OCI-LY7 (cell line): Measurements from ENCODE around the gene KRTAP2-2. TPM values are rescaled to one million over a fixed set of nuclear protein-coding genes. Genes with fewer than 3 reads are reported as not detected.
"Not testable (repeated sequence)": the region's sequence is repeated elsewhere in the genome, so short reads cannot be mapped to it uniquely, and the experiment has no call there.

ENCODE experiments used
- BruUV-seq: library from RNA; stranded (reverse); fragments of 400-500 nt; replicated peaks from 2 replicates; lab custom pipeline; 2021; lab: Mats Ljungman, UMichigan
- CTCF ChIA-PET: fragments of 300-600 bp; sonication (Branson Sonifier 250); formaldehyde crosslinking; loops from one replicate; lab custom pipeline; 2022; ENCODE audit warnings: antibody characterized with exemption; ENCODE audit not compliant: unreplicated experiment; lab: Charles Lee
- POLR2A ChIA-PET: fragments of 300-600 bp; sonication (Branson Sonifier 250); formaldehyde crosslinking; loops from one replicate; lab custom pipeline; 2022; ENCODE audit warnings: antibody characterized with exemption; lab: Charles Lee
- DNase-seq: peaks from one replicate; pipeline ENCODE4 v3.0.0-alpha.2; 2015; ENCODE audit warnings: low spot score
- H2AFZ ChIP-seq: fragments of 200-600 bp; sonication (generic), shearing (Covaris generic); 2 replicates; pipeline ENCODE4 v1.6.1; 2014; ENCODE audit warnings: mild to moderate bottlenecking, antibody characterized with exemption, low read length, moderate library complexity
- H3K27ac ChIP-seq: fragments of 200-600 bp; sonication (generic); 2 replicates; pipeline ENCODE4 v1.5.1; 2014; ENCODE audit warnings: mixed run types, low read depth, mild to moderate bottlenecking, moderate library complexity, low read length, inconsistent platforms; ENCODE audit not compliant: poor library complexity, severe bottlenecking
- H3K36me3 ChIP-seq: fragments of 200-600 bp; sonication (generic); 2 replicates; pipeline ENCODE4 v1.6.1; 2014; ENCODE audit warnings: mild to moderate bottlenecking, antibody characterized with exemption, low read length, moderate library complexity, mixed read lengths; ENCODE audit not compliant: insufficient read depth
- H3K4me1 ChIP-seq: fragments of 200-600 bp; sonication (generic); 2 replicates; pipeline ENCODE4 v1.5.1; 2014; ENCODE audit warnings: mild to moderate bottlenecking, low read length; ENCODE audit not compliant: insufficient read depth, poor library complexity, severe bottlenecking
- H3K4me2 ChIP-seq: fragments of 200-600 bp; sonication (generic); 2 replicates; pipeline ENCODE4 v1.6.1; 2014; ENCODE audit warnings: mild to moderate bottlenecking, low read length
- H3K4me3 ChIP-seq: fragments of 200-600 bp; sonication (generic); 2 replicates; pipeline ENCODE4 v1.5.1; 2014; ENCODE audit warnings: mild to moderate bottlenecking, low read depth, low read length; ENCODE audit not compliant: poor library complexity, severe bottlenecking
- H3K79me2 ChIP-seq: fragments of 200-600 bp; sonication (generic); 2 replicates; pipeline ENCODE4 v1.6.1; 2016; ENCODE audit warnings: low read depth, mild to moderate bottlenecking, low read length, moderate library complexity, mixed read lengths; ENCODE audit not compliant: insufficient read depth
- H3K9me2 ChIP-seq: fragments of 200-600 bp; sonication (generic); 2 replicates; pipeline ENCODE4 v1.6.1; 2016; ENCODE audit warnings: mild to moderate bottlenecking, low read length, mixed read lengths; ENCODE audit not compliant: insufficient read depth
- H3K9me3 ChIP-seq: fragments of 200-600 bp; sonication (generic); 2 replicates; pipeline ENCODE4 v1.6.1; 2014; ENCODE audit warnings: mild to moderate bottlenecking, mixed run types, low read length, mixed read lengths
- H4K20me1 ChIP-seq: fragments of 200-600 bp; sonication (generic); 2 replicates; pipeline ENCODE4 v1.6.1; 2014; ENCODE audit warnings: mild to moderate bottlenecking, antibody characterized with exemption, low read length, moderate library complexity, mixed read lengths; ENCODE audit not compliant: insufficient read depth
- CTCF ChIP-seq: fragments of 200-600 bp; sonication (generic); conservative IDR thresholded peaks from 2 replicates; pipeline ENCODE4 v1.5.1; 2014; ENCODE audit warnings: mild to moderate bottlenecking, antibody characterized with exemption, low read length, moderate library complexity, mixed read lengths
- EZH2phosphoT487 ChIP-seq: fragments of 200-600 bp; sonication (generic); IDR thresholded peaks from 2 replicates; pipeline ENCODE4 v1.6.1; 2018; ENCODE audit warnings: low read depth, borderline replicate concordance, mild to moderate bottlenecking, mixed run types, antibody characterized with exemption, low read length, moderate library complexity, mixed read lengths
- intact Hi-C: fragments of 100-400 bp; cut with micrococcal nuclease; formaldehyde crosslinking; loops from one replicate; pipeline ENCODE4 v1.10.0; 2022; ENCODE audit not compliant: unreplicated experiment
- total RNA-seq, 2 experiments: library from RNA; depleted of rRNA in 1 of 2; stranded (reverse); fragments of >200 nt in 1 of 2; shearing (Covaris generic) in 1 of 2; gene quantifications; 2 replicates each; pipeline ENCODE4 v1.2.3, GENCODE V29; 2014 to 2022

KRTAP2-2 gene
- total RNA-seq, 2 experiments from 2014 or later = not detected

- H3K79me2 ChIP-seq = no peaks in the 10 kb centered on the region
- H2AFZ ChIP-seq = no peak overlapping the region
- no TSS peak for BruUV-seq
- H3K27ac ChIP-seq = no peak overlapping the region
- CTCF ChIA-PET = no interaction called here
- DNase-seq = no peak
- TF ChIP-seq EZH2phosphoT487 (no peak), CTCF (no peak)
- no peaks in the 10 kb centered on the region for H4K20me1 ChIP-seq
- H3K9me3 ChIP-seq = no peaks in the 10 kb centered on the region
- no peaks in the 10 kb centered on the region for H3K36me3 ChIP-seq
- no peak overlapping the region for H3K4me3 ChIP-seq
- H3K4me2 ChIP-seq = no peak overlapping the region
- POLR2A ChIA-PET = interaction anchor here (0.6 to 0.7 kb wide), 2 partner anchors 15 to 284 kb away, joined by 3 to 4 read pairs; no protein-coding TSS in a partner anchor
- no peaks in the 10 kb centered on the region for H3K4me1 ChIP-seq
- H3K9me2 ChIP-seq = no peaks in the 10 kb centered on the region
- intact Hi-C loops = no loop called here
These were observed 3.7 kb upstream of the KRTAP2-2 start for GRCh38 chr17:41058741-41059140.

GRCh38 chr17:41057547-41057946 lies 2.5 kb upstream of the KRTAP2-2 start:
- no peak overlapping the region for H3K4me3 ChIP-seq
- H4K20me1 ChIP-seq = no peaks in the 10 kb centered on the region
- H3K4me2 ChIP-seq = no peak overlapping the region
- DNase-seq = no peak
- intact Hi-C loops = no loop called here
- no peaks in the 10 kb centered on the region for H3K36me3 ChIP-seq
- TF ChIP-seq EZH2phosphoT487 (no peak), CTCF (no peak)
- H3K79me2 ChIP-seq = no peaks in the 10 kb centered on the region
- H3K9me3 ChIP-seq = no peaks in the 10 kb centered on the region
- H3K4me1 ChIP-seq = no peaks in the 10 kb centered on the region
- no peaks in the 10 kb centered on the region for H3K9me2 ChIP-seq
- ChIA-PET CTCF (no interaction called here), POLR2A (interaction anchor here (0.6 kb wide), 1 partner anchor 346 kb away, joined by 3 read pairs; no protein-coding TSS in a partner anchor)
- H2AFZ ChIP-seq = no peak overlapping the region
- H3K27ac ChIP-seq = no peak overlapping the region
- no TSS peak for BruUV-seq

GRCh38 chr17:41054556-41054955 lies 474 bp downstream of the KRTAP2-2 start:
- intact Hi-C loops, H3K4me3 ChIP-seq, H3K4me1 ChIP-seq, DNase-seq, H3K79me2 ChIP-seq, POLR2A ChIA-PET, BruUV-seq, H3K36me3 ChIP-seq, H2AFZ ChIP-seq, H3K27ac ChIP-seq, H3K9me2 ChIP-seq, CTCF ChIA-PET, H4K20me1 ChIP-seq, H3K4me2 ChIP-seq, H3K9me3 ChIP-seq: not testable (repeated sequence)
